Measurements from ENCODE around the gene CAPN12. TPM values are rescaled to one million over a fixed set of nuclear protein-coding genes. Genes with fewer than 3 reads are reported as not detected.

The CAPN12 gene
- total and polyA plus RNA-seq, 2 of the 8 experiments (the other 6 are each of a cell fraction or from before 2014, with no cell fraction given), result 8.8 to 20.0 TPM

GRCh38 chr19:38709671-38710415, 34.4 kb downstream of the CAPN12 start (continued):
- no peak for TF ChIP-seq CHD7 (IDR thresholded peaks at IDR 0.05; ENCODE audit: insufficient replicate concordance, low read length)
- TF ChIP-seq USF2 (IDR thresholded peaks at IDR 0.05; ENCODE audit: low read length), result no peak
- no peak for TF ChIP-seq ATF3 (IDR thresholded peaks at IDR 0.05; ENCODE audit: insufficient read depth, low read depth, low read length)
